Activated CD4-positive, alpha-beta memory T cell treated with anti-CD3 and anti-CD28 coated beads, Interleukin-2, amount 10 ng/mL, durations not matched to agents 7 days and 5 days (primary cell): ENCODE results near the gene MAP3K8. TPM values are rescaled to one million over a fixed set of nuclear protein-coding genes. Genes with fewer than 3 reads are reported as not detected.
A peak's percentile ranks its signal among the peaks of the same experiment; 100 is the strongest.

Experiments
- CTCF ChIA-PET: fragments of 350-600 bp; sonication (Branson Sonifier 250); formaldehyde crosslinking; loops from one replicate; lab custom pipeline; 2021; ENCODE audit warnings: antibody characterized with exemption, inconsistent platforms; lab: Charles Lee
- POLR2A ChIA-PET: fragments of 350-600 bp; sonication (Branson Sonifier 250); formaldehyde crosslinking; loops from one replicate; lab custom pipeline; 2021; ENCODE audit warnings: antibody characterized with exemption; lab: Charles Lee
- DNase-seq: peaks from one replicate; pipeline ENCODE4 v3.0.0-alpha.2; 2020
- H3K27ac Mint-ChIP-seq: one replicate; pipeline ENCODE4 v1.8.0; 2021; ENCODE audit warnings: mild to moderate bottlenecking, mixed read lengths
- H3K27me3 Mint-ChIP-seq: one replicate; pipeline ENCODE4 v1.8.0; 2021; ENCODE audit warnings: mixed read lengths
- H3K36me3 Mint-ChIP-seq: one replicate; pipeline ENCODE4 v1.8.0; 2021; ENCODE audit warnings: low read depth, mixed read lengths
- H3K4me1 Mint-ChIP-seq: one replicate; pipeline ENCODE4 v1.8.0; 2021; ENCODE audit warnings: mixed read lengths
- H3K4me3 Mint-ChIP-seq: one replicate; pipeline ENCODE4 v1.8.0; 2021; ENCODE audit warnings: mild to moderate bottlenecking, mixed read lengths
- H3K9me3 Mint-ChIP-seq: one replicate; pipeline ENCODE4 v1.8.0; 2021; ENCODE audit warnings: mixed read lengths
- total RNA-seq, 2 experiments: library from RNA; stranded (reverse); gene quantifications; one replicate each; pipeline ENCODE4 v1.2.3, GENCODE V29; 2021

MAP3K8 gene
- total RNA-seq, 2 experiments from 2014 or later: 39.5 to 40.3 TPM

DNA sequence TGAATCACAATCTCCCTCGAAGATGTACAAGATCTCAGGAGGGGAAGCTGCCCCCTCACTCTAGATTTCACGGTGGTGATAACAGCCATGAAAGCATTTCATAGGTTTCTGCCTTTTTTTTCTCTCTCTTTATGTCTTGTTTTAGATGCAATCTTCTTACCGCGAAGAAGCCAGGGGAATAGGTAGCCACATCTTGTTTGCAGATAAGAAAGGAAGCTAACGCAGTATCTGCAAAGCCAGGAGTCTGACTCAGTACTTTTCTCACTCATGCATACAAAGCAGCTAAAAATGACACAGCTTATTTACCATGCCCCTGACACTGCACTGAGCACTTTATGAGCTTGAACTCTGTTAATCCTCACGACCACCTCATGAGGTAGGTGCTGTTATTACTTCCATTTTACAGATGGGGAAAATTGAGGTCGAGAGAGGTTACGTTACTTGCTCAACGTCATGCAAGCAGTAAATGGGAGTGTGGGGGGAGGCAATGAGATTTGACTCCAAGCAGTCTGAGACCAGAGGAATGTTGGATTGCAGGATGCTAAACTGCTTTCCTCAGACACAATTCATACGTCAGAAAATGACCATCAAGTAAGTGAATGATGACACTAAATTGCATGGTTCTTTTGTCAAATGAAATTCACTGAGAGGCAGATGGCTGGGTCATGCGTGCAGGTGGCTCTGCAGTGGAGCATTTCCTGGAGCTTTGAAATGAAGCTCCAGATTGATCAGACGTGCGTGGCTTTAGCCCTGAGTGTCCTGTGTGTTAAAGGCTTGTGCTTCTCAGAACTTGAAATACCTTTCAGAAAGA lies 3.3 kb downstream of the MAP3K8 start:
- peak overlapping the region; percentile 96 for H3K27ac Mint-ChIP-seq
- DNase-seq: peak; percentile 47
- ChIA-PET POLR2A (interaction anchor here (0.6 to 10.5 kb wide), 23 partner anchors 9 to 881 kb away, joined by 3 to 106 read pairs (median 6); no protein-coding TSS in a partner anchor), CTCF (interaction anchor here (0.6 to 7.2 kb wide), 18 partner anchors 18 to 264 kb away, joined by 3 to 67 read pairs (median 5); no protein-coding TSS in a partner anchor)
- H3K4me3 Mint-ChIP-seq: peak overlapping the region; percentile 85
- H3K36me3 Mint-ChIP-seq: peaks cover 64% of the 10 kb centered on the region
- no peaks in the 10 kb centered on the region for H3K9me3 Mint-ChIP-seq
- no peaks in the 10 kb centered on the region for H3K27me3 Mint-ChIP-seq
- H3K4me1 Mint-ChIP-seq: peaks cover 60% of the 10 kb centered on the region

DNA sequence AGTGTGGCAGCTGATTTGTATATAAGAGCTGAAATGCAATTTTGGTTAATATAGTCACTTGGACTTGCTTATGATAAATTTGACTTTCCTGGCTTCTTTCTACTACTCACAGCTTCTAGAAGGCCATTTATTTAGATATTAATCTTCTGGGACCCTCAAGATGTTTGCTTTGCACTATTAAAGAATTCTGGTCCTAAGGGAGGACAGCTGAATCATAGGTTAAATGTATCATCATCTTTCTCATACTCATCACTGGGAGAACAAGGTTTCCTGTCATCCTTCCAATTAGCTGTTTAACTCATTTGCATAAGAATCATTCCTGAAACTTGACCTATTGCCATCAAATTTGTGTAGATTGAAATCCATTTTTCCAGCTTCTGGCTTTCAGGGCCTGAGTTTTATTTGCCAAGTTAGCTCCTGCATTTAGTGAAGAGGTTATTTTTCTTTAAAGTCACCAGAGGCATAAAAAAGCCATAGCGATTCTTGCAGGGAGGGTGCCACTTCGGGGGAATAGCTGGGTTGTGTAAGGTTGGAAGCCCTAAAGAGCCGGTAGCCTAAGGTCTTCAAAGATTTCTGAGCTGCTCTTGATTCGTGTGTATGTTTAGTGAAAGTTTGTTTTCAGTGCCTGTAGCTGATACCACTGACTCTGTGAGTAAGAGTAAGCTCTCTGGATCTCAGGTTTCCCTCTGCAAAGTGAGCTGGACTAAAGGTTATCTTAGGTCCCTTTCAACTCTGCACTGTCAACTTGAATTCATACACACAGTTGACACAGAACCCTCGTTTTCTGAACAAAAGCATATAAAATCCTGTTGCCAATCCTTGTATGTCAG lies 4.3 kb downstream of the MAP3K8 start:
- H3K36me3 Mint-ChIP-seq: peaks cover 74% of the 10 kb centered on the region
- no peaks in the 10 kb centered on the region for H3K27me3 Mint-ChIP-seq
- no peak for DNase-seq
- H3K27ac Mint-ChIP-seq: peak overlapping the region; percentile 96
- CTCF ChIA-PET: interaction anchor here (0.6 to 7.2 kb wide), 14 partner anchors 18 to 202 kb away, joined by 3 to 67 read pairs (median 6); no protein-coding TSS in a partner anchor
- no peaks in the 10 kb centered on the region for H3K9me3 Mint-ChIP-seq
- peaks cover 60% of the 10 kb centered on the region for H3K4me1 Mint-ChIP-seq
- POLR2A ChIA-PET: interaction anchor here (1.1 to 10.5 kb wide), 16 partner anchors 8 to 880 kb away, joined by 3 to 106 read pairs (median 8); no protein-coding TSS in a partner anchor
- peak overlapping the region; percentile 85 for H3K4me3 Mint-ChIP-seq

DNA sequence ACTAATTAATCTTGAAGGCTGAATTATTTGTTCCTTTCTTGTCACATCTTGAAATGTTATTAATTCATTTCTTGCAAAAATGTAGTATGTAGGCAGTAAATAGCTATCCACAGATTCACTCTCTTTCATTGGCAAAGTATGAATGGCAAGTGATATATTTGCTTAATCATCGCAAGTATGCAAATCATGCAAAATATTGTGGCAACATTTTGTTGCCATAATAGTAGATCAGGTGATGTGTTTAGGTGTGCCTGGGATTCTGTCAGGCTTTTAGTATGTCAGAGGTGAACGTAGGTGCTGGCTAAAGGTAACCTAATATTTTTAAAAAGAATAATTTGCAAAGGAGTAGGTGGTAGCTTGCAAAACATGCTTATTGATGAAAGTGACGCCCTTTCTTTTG lies 5.9 kb downstream of the MAP3K8 start:
- H3K4me3 Mint-ChIP-seq: no peak overlapping the region
- no peak overlapping the region for H3K27ac Mint-ChIP-seq
- no peaks in the 10 kb centered on the region for H3K9me3 Mint-ChIP-seq
- peaks cover 77% of the 10 kb centered on the region for H3K36me3 Mint-ChIP-seq
- no peaks in the 10 kb centered on the region for H3K27me3 Mint-ChIP-seq
- no peak for DNase-seq
- POLR2A ChIA-PET: no interaction called here
- H3K4me1 Mint-ChIP-seq: peaks cover 72% of the 10 kb centered on the region
- CTCF ChIA-PET: interaction anchor here (1.0 kb wide), 1 partner anchor 24 kb away, joined by 3 read pairs; no protein-coding TSS in a partner anchor

DNA sequence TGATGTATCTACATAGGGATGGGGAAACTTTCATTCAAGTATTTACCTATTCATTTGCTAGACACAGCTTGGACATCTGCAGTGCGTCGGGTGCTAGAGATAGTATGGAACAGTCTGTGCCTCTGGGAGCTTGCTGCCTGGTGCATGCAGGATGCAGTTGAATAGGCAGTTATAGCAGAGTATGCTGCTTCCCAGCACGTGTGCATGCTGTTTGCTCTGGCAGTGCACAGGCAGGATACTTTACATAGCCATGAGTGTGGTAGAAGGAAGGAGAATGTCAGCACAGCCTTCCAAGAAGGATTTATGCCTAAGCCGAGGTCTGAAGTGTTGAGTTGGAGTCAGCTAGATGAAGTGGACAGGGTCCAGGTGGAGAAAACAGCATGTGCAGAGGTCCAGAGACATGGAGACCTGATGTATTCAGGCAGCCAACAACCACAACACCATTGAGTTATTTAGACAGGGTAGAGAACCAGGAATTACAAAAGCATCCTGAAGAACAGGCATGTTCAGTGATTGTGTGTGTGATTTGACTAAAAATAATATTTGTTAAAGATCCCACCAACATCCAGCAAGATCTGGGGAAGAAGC lies 8.1 kb downstream of the MAP3K8 start:
- H3K9me3 Mint-ChIP-seq: no peaks in the 10 kb centered on the region
- no peak overlapping the region for H3K27ac Mint-ChIP-seq
- peaks cover 74% of the 10 kb centered on the region for H3K4me1 Mint-ChIP-seq
- POLR2A ChIA-PET: no interaction called here
- peaks cover 71% of the 10 kb centered on the region for H3K36me3 Mint-ChIP-seq
- DNase-seq: no peak
- H3K27me3 Mint-ChIP-seq: no peaks in the 10 kb centered on the region
- no peak overlapping the region for H3K4me3 Mint-ChIP-seq
- CTCF ChIA-PET: interaction anchor here (0.9 to 1.4 kb wide), 4 partner anchors 14 to 149 kb away, joined by 3 read pairs; no protein-coding TSS in a partner anchor

DNA sequence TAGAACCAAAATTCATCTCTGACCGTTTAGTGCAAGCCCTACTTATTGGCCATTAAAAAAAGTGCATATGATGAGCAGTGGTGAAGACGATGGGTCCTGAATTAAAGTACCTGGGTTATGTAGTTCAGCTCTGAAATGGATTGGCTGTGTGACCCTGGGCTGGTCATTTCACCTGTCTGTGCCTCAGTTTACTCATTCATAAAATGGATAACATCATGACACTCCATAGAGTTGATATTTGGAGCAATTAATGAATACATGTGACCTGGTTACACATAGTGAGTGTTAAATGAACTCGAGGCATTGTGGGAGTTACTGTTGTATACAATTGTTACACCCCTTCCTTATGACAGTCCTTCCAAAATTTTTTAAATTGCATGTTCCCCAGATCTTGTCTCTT lies 9.1 kb downstream of the MAP3K8 start:
- CTCF ChIA-PET: interaction anchor here (0.9 to 1.3 kb wide), 2 partner anchors 29 to 51 kb away, joined by 3 read pairs; no protein-coding TSS in a partner anchor
- Mint-ChIP-seq H3K36me3 (peaks cover 72% of the 10 kb centered on the region), H3K4me3 (no peak overlapping the region), H3K9me3 (no peaks in the 10 kb centered on the region), H3K27ac (no peak overlapping the region), H3K4me1 (peaks cover 71% of the 10 kb centered on the region), H3K27me3 (no peaks in the 10 kb centered on the region)
- no peak for DNase-seq
- POLR2A ChIA-PET: no interaction called here

DNA sequence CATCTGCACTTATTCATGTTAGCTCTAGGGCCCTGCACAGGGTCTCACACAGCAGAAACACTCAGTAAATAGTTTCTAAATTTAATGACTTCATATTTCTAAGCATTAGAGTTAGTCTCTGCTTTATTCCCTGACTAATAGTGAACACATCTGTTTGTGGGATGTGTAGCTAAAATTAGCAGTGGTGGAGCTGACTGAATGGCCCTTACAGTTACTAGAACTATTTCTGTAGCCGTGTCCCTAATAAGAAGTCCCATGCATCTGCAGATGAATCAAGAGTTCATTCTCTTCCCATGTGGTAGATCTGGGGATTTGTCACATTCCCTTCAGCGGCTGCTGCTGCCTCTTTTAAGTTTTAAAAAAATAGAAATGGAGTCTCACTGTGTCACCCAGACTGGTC lies 11.7 kb downstream of the MAP3K8 start:
- H3K4me3 Mint-ChIP-seq: no peak overlapping the region
- no peaks in the 10 kb centered on the region for H3K27me3 Mint-ChIP-seq
- ChIA-PET POLR2A (interaction anchor here (1.1 to 3.6 kb wide), 4 partner anchors 8 to 84 kb away, joined by 3 to 19 read pairs (median 8); no protein-coding TSS in a partner anchor), CTCF (interaction anchor here (0.6 to 1.5 kb wide), 3 partner anchors 10 to 1535 kb away, joined by 3 to 6 read pairs (median 4); no protein-coding TSS in a partner anchor)
- peaks cover 57% of the 10 kb centered on the region for H3K4me1 Mint-ChIP-seq
- no peaks in the 10 kb centered on the region for H3K9me3 Mint-ChIP-seq
- peaks cover 72% of the 10 kb centered on the region for H3K36me3 Mint-ChIP-seq
- no peak overlapping the region for H3K27ac Mint-ChIP-seq
- DNase-seq: no peak

DNA sequence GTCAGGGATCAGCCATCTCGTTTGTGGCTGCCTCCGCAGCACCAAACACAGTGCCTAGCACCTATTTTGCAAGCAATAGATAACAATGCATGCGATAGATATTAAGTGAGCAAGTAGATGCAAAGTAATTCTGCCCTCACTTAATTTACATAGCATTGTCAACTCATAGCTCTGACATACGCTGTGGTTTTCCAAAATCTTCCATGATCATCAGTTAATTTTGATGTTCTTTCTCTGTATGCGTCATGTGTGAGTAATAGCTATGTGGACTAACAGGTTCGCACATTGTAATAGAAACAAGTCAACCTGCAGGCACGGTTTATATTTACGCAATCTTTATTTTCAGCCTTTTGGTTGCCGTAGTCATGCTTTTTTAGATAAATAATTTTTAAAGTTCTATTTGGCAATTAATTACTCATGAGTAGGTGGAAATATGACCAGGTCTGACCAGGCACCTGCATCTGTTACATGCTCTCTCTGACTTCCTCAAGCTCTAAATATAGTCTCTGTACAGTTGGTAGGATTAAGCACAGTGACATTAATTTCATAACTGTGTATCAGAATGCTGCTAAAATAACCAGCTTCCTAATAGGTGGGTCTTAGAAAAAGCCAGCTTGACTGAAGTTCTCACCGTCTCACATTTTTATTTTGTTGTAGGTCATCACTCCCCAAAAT lies 13.3 kb downstream of the MAP3K8 start:
- CTCF ChIA-PET: interaction anchor here (1.0 kb wide), 1 partner anchor 17 kb away, joined by 4 read pairs; no protein-coding TSS in a partner anchor
- POLR2A ChIA-PET: interaction anchor here (1.0 to 3.6 kb wide), 5 partner anchors 9 to 82 kb away, joined by 3 to 19 read pairs (median 3); no protein-coding TSS in a partner anchor
- H3K27ac Mint-ChIP-seq: no peak overlapping the region
- H3K4me1 Mint-ChIP-seq: peaks cover 47% of the 10 kb centered on the region
- H3K36me3 Mint-ChIP-seq: peaks cover 63% of the 10 kb centered on the region
- H3K27me3 Mint-ChIP-seq: no peaks in the 10 kb centered on the region
- H3K4me3 Mint-ChIP-seq: no peak overlapping the region
- no peaks in the 10 kb centered on the region for H3K9me3 Mint-ChIP-seq
- DNase-seq: no peak

DNA sequence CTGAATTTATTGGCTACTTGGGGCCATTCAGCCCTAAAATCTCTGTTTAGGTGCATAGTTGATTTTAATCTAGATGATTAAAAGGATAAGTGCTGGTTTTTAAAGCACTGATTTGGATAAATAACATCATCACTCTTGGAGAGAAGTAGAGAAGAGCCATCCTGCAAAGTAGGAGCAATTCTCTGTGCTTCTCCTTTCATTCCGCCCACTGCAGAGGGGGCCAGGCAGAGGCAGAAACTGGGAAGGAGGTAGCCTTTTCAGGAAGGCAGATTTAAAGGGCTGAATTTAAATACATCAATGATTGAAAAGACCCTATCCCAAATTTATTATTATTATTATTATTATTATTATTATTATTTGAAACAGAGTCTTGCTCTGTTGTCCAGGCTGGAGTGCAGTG lies 14.1 kb downstream of the MAP3K8 start:
- ChIA-PET POLR2A (interaction anchor here (1.0 to 3.6 kb wide), 3 partner anchors 8 to 18 kb away, joined by 3 to 19 read pairs (median 3); no protein-coding TSS in a partner anchor), CTCF (no interaction called here)
- Mint-ChIP-seq H3K27ac (no peak overlapping the region), H3K4me3 (no peak overlapping the region), H3K27me3 (no peaks in the 10 kb centered on the region), H3K9me3 (no peaks in the 10 kb centered on the region), H3K36me3 (peaks cover 58% of the 10 kb centered on the region), H3K4me1 (peaks cover 42% of the 10 kb centered on the region)
- DNase-seq: no peak

DNA sequence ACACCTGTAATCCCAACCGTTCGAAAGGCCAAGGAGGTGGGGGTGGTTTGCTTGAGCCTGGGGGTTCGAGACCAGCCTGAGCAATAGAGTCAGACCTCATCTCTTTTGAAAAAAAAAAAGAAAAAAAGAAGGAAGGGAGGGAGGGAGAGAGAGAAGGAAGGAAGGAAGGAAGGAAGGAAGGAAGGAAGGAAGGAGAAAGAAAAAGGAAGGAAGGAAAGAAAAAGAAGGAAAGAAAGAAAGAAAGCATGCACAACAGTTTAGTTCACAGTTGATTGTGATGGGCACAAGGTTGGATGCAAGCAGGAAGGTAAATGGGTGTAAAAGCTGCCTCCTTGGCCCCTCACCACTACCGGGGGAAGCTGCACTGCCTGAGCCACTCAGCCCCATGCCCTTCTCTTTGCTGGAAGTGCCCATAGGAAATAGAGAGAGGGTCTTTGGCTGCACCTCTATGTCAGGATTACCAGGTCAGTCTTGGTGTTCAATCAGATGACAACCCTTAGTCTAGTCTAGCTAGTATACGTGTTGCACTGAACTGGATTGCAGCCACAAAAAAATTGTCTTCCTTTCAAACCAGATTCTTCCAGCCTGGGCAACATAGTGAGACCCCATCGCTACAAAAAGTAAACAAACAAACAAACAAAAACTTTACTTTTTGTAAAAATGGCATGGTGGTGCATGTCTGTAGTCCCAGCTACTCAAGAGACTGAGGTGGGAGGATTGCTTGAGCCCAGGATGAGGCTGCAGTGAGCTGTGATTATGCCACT lies 20.0 kb downstream of the MAP3K8 start:
- Mint-ChIP-seq H3K9me3 (no peaks in the 10 kb centered on the region), H3K4me3 (no peak overlapping the region), H3K27ac (peak overlapping the region; percentile 66), H3K4me1 (peaks cover 41% of the 10 kb centered on the region), H3K27me3 (no peaks in the 10 kb centered on the region), H3K36me3 (peaks cover 58% of the 10 kb centered on the region)
- DNase-seq: no peak
- POLR2A ChIA-PET: interaction anchor here (0.6 to 4.1 kb wide), 3 partner anchors 16 to 75 kb away, joined by 3 to 44 read pairs (median 22); partner anchors contain the start of gene MAP3K8
- CTCF ChIA-PET: interaction anchor here (0.5 kb wide), 1 partner anchor 40 kb away, joined by 4 read pairs; no protein-coding TSS in a partner anchor

DNA sequence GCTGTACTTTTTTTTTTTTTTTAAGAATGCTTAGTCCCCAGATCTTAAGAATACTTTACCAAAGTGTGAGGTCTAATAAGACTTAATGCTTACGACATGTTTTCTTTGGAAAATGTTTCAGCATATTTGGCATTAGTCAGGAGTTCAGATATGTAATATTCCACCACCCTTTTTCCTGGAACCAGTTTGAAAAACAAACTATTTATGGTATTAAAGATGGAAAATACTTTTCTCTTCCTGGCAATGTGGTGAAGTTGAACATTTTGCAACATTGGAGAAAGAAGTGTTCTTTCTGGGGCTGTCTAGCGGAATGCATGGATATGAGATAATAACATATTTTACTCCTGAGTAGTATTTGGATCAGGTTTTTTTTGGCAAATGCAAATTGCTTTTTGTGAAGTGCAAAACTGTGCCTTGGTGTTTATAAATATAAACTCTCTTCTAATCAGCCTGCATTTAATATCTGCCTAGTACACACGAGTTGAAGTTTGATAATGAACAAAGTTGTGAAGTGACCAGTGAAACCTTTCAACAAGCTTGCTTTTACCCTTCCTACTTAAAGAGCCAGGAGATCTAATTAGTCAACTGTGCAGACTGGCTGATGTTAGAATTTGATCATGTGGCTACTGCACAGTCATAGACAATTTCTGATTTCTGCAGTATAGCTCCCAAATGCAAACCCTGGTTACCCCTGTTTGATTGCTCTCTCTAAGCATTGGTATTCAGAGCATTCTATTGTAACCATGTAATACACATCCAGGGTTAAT lies 20.9 kb downstream of the MAP3K8 start:
- ChIA-PET CTCF (interaction anchor here (1.4 to 1.7 kb wide), 2 partner anchors 10 to 17 kb away, joined by 3 to 6 read pairs; no protein-coding TSS in a partner anchor), POLR2A (interaction anchor here (0.6 to 4.1 kb wide), 7 partner anchors 8 to 78 kb away, joined by 3 to 44 read pairs (median 3); partner anchors contain the start of gene MAP3K8)
- Mint-ChIP-seq H3K4me3 (no peak overlapping the region), H3K27ac (peak overlapping the region; percentile 52), H3K27me3 (no peaks in the 10 kb centered on the region), H3K4me1 (peaks cover 41% of the 10 kb centered on the region), H3K9me3 (no peaks in the 10 kb centered on the region), H3K36me3 (peaks cover 57% of the 10 kb centered on the region)
- DNase-seq: no peak
